Upper lobe of right lung (tissue), 1 donor: Measurements from ENCODE around the gene P2RY11. TPM values are rescaled to one million over a fixed set of nuclear protein-coding genes. Genes with fewer than 3 reads are reported as not detected.
A peak's percentile ranks its signal among the peaks of the same experiment; 100 is the strongest.

Experiments
- ATAC-seq: fragments of 200-7000 bp; cut with Tn5 transposase; one replicate; pipeline ENCODE4 v1.9.1; 2020; ENCODE audit warnings: mild to moderate bottlenecking, moderate library complexity
- DNase-seq: peaks from one replicate; pipeline ENCODE4 v3.0.0-alpha.2; 2020
- H3K27ac ChIP-seq: fragments of 200-600 bp; one replicate; pipeline ENCODE4 v1.8.0; 2022
- H3K27me3 ChIP-seq: fragments of 200-600 bp; one replicate; pipeline ENCODE4 v1.8.0; 2022; ENCODE audit warnings: mild to moderate bottlenecking
- H3K36me3 ChIP-seq: fragments of 200-600 bp; one replicate; pipeline ENCODE4 v1.8.0; 2022
- H3K4me1 ChIP-seq: fragments of 200-600 bp; one replicate; pipeline ENCODE4 v1.8.0; 2022
- H3K4me3 ChIP-seq: fragments of 200-600 bp; one replicate; pipeline ENCODE4 v1.8.0; 2022; ENCODE audit warnings: mild to moderate bottlenecking
- H3K9me3 ChIP-seq: fragments of 200-600 bp; one replicate; pipeline ENCODE4 v1.8.0; 2022
- CTCF ChIP-seq: fragments of 200-600 bp; IDR thresholded peaks from one replicate; pipeline ENCODE4 v1.8.0; 2022; ENCODE audit warnings: antibody characterized with exemption
- intact Hi-C: fragments of 100-400 bp; cut with DNase I; formaldehyde crosslinking; loops from one replicate; pipeline ENCODE4 v1.11.0; 2022
- long read RNA-seq: library from polyadenylated mRNA; unstranded; transcript quantifications from one replicate; pipeline ENCODE4 v2.0.0, GENCODE V29; 2021
- total RNA-seq: library from RNA; stranded (reverse); fragmentation: NEBNext Ultra II Directional; extraction: Animal tissue kit (Norgen Biotek cat#: 25700); gene quantifications from one replicate; pipeline ENCODE4 v1.2.1, GENCODE V29; 2021
- donor health status: DM: no; HTN: yes; CAD: no; lungs with severe emphysema.

P2RY11 gene
- total RNA-seq, result 13.5 TPM
- long read RNA-seq, partial matches to known transcripts, result 3 of 5 reads
- long read RNA-seq, other reads (novel, unspliced or antisense), result 0 of 5 reads

- peaks cover 66% of the 10 kb centered on the region for H3K36me3 ChIP-seq
- peak within 1 kb of the TSS; percentile 51 for H3K27ac ChIP-seq
- H3K4me3 ChIP-seq, result peak within 1 kb of the TSS; percentile 14
- H3K27me3 ChIP-seq, result no peaks in the 10 kb centered on the region
- DNase-seq (peak; percentile 73), ATAC-seq (peak; percentile 28)
- intact Hi-C loops, result no loop called here
- H3K4me1 ChIP-seq, result peaks cover 30% of the 10 kb centered on the region
- TF ChIP-seq CTCF, result no peak
- H3K9me3 ChIP-seq, result no peaks in the 10 kb centered on the region
Measured at GRCh38 chr19:10111405-10111811, at the start of gene P2RY11. Gene P2RY11, plus strand, starts transcription at chr19:10111693. Its CDS starts 29 bp downstream, at chr19:10111722.

GRCh38 chr19:10061717-10062310 lies 49.7 kb upstream of the P2RY11 start:
- TF ChIP-seq CTCF, result no peak
- H3K27me3 ChIP-seq, result peaks cover 4% of the 10 kb centered on the region
- DNase-seq (no peak), ATAC-seq (no peak)
- no peaks in the 10 kb centered on the region for H3K36me3 ChIP-seq
- no peaks in the 10 kb centered on the region for H3K4me1 ChIP-seq
- H3K9me3 ChIP-seq, result no peaks in the 10 kb centered on the region
- no peak overlapping the region for H3K27ac ChIP-seq
- intact Hi-C loops, result no loop called here
- no peak overlapping the region for H3K4me3 ChIP-seq

- no peaks in the 10 kb centered on the region for H3K9me3 ChIP-seq
- no peaks in the 10 kb centered on the region for H3K36me3 ChIP-seq
- H3K4me1 ChIP-seq, result no peaks in the 10 kb centered on the region
- H3K27me3 ChIP-seq, result no peaks in the 10 kb centered on the region
- intact Hi-C loops, result no loop called here
- no peak for ATAC-seq
- TF ChIP-seq CTCF, result no peak
- DNase-seq, result no peak
- no peak overlapping the region for H3K27ac ChIP-seq
- no peak overlapping the region for H3K4me3 ChIP-seq
Measured at GRCh38 chr19:10068205-10068604, 43.3 kb upstream of the P2RY11 start.

GRCh38 chr19:10069046-10069445 lies 42.4 kb upstream of the P2RY11 start:
- H3K27ac ChIP-seq, result no peak overlapping the region
- H3K36me3 ChIP-seq, result no peaks in the 10 kb centered on the region
- no peaks in the 10 kb centered on the region for H3K4me1 ChIP-seq
- no peaks in the 10 kb centered on the region for H3K9me3 ChIP-seq
- no peak for ATAC-seq
- H3K27me3 ChIP-seq, result no peaks in the 10 kb centered on the region
- TF ChIP-seq CTCF, result no peak
- intact Hi-C loops, result no loop called here
- no peak for DNase-seq
- no peak overlapping the region for H3K4me3 ChIP-seq

- TF ChIP-seq CTCF, result no peak
- Histone ChIP-seq H3K27ac (no peak overlapping the region), H3K9me3 (no peaks in the 10 kb centered on the region), H3K36me3 (no peaks in the 10 kb centered on the region), H3K27me3 (no peaks in the 10 kb centered on the region), H3K4me3 (no peak overlapping the region), H3K4me1 (no peaks in the 10 kb centered on the region)
- ATAC-seq (no peak), DNase-seq (no peak)
- intact Hi-C loops, result no loop called here
Measured at GRCh38 chr19:10070730-10071446, 40.6 kb upstream of the P2RY11 start.
